ENCODE data around the gene AGFG2. TPM values are rescaled to one million over a fixed set of nuclear protein-coding genes. Genes with fewer than 3 reads are reported as not detected.

The AGFG2 gene
- total RNA-seq, 3 donors from 2014 or later (not counting 1 experiment from before 2014, with no cell fraction given) = 21.5 to 32.6 (median 22.2) TPM

DNA sequence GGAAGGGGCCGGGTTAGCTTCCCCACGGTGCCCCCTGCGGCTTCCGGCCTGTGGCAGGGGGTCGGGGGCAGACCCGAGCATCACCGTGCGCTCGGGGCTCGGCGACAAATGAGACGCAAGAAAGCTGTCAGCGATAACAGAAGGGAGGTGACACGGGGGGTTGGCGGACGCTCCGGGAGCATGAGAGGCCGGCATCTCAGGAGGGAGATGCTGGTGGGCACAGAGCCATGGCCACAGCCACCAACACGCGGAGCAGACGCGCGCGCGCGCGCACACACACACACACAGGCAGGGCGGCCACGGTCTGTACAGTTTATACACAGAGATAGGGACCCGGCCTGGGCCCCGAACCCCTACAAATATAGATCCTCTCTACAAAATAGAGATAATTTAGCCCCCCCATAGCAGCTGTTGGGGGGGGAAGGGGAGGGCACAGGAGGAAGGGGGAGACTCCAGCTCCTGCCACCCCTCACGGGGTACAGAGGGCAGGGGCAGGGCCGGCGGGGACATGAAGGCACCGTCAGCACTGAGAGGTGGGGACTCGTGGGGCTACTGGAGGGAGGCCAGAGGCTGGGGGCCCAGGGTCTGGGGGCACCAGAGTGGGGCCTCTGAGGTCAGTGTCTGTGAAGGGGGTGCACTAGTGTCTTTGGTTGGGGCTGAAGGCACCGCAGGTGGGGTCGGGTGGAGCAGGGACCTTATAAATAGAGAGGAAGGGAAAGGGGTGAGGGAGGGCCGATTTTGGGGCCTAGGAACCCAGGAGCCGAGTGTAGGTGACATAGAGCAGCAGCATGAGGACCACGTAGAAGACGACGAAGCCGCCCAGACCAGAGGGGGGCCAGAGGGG, 35.6 kb downstream of the AGFG2 start:
- Mint-ChIP-seq H3K9me3 (no peaks in the 10 kb centered on the region), H3K4me1 (peaks cover 0 to 23% of the 10 kb centered on the region in 2 donors), H3K4me3 (no peak overlapping the region), H3K27me3 (ENCODE audit: low read depth in 2 of 2) (no peaks in the 10 kb centered on the region), H3K27ac (peak overlapping the region in 1 of 2 donors; percentile 14), H3K36me3 (no peaks in the 10 kb centered on the region)
- Histone ChIP-seq H3K9me3 (ENCODE audit: control insufficient read depth, insufficient read depth, low read length) (no peaks in the 10 kb centered on the region), H3K27me3 (ENCODE audit: control insufficient read depth, insufficient read depth, low read length) (no peaks in the 10 kb centered on the region), H3K4me3 (ENCODE audit: low read length) (no peak overlapping the region), H3K36me3 (ENCODE audit: control insufficient read depth, insufficient read depth, low read length) (peaks cover 58% of the 10 kb centered on the region), H3K4me1 (ENCODE audit: control insufficient read depth, insufficient read depth, low read length) (peaks cover 17% of the 10 kb centered on the region), H3K27ac (ENCODE audit: low read length) (no peak overlapping the region)
- intact Hi-C loops (cut with micrococcal nuclease) = no loop called here
- no peak for ATAC-seq
- WGBS (ENCODE audit: insufficient coverage) = 96% methylated on average over 36 of the region's 44 CpGs
- DNase-seq = no peak
- TF ChIP-seq, protein P1, sequence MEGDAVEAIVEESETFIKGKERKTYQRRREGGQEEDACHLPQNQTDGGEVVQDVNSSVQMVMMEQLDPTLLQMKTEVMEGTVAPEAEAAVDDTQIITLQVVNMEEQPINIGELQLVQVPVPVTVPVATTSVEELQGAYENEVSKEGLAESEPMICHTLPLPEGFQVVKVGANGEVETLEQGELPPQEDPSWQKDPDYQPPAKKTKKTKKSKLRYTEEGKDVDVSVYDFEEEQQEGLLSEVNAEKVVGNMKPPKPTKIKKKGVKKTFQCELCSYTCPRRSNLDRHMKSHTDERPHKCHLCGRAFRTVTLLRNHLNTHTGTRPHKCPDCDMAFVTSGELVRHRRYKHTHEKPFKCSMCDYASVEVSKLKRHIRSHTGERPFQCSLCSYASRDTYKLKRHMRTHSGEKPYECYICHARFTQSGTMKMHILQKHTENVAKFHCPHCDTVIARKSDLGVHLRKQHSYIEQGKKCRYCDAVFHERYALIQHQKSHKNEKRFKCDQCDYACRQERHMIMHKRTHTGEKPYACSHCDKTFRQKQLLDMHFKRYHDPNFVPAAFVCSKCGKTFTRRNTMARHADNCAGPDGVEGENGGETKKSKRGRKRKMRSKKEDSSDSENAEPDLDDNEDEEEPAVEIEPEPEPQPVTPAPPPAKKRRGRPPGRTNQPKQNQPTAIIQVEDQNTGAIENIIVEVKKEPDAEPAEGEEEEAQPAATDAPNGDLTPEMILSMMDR (IDR thresholded peaks at IDR 0.05) = no peak

DNA sequence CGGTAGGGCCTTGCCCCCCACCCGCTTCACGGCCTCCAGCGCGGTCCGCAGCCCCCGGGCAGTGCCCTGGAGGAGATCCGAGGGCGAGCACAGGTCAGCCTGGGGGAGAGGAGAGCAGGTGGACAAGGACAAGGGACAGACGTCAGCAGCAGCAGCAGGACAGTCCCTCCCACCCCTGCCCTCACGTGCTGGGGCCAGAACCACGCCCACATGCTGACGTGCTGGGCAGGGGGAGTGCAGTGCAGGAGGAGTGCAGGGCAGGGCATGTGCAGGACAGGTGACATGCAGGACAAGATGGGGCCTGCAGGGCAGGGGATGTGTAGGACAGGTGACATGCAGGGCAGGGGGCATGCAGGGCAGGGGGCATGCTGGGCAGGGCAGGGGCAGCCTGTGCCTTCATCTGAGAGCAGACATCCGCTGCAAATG, 36.2 kb downstream of the AGFG2 start:
- Histone ChIP-seq H3K4me1 (ENCODE audit: control insufficient read depth, insufficient read depth, low read length) (peaks cover 11% of the 10 kb centered on the region), H3K9me3 (ENCODE audit: control insufficient read depth, insufficient read depth, low read length) (no peaks in the 10 kb centered on the region), H3K27me3 (ENCODE audit: control insufficient read depth, insufficient read depth, low read length) (no peaks in the 10 kb centered on the region), H3K27ac (ENCODE audit: low read length) (no peak overlapping the region), H3K36me3 (ENCODE audit: control insufficient read depth, insufficient read depth, low read length) (peaks cover 65% of the 10 kb centered on the region), H3K4me3 (ENCODE audit: low read length) (no peak overlapping the region)
- WGBS (ENCODE audit: insufficient coverage) = 97% methylated on average over 14 of the region's 14 CpGs
- no peaks in the 10 kb centered on the region for H3K27me3 Mint-ChIP-seq (ENCODE audit: low read depth in 2 of 2)
- intact Hi-C loops (cut with micrococcal nuclease) = no loop called here
- H3K4me3 Mint-ChIP-seq = no peak overlapping the region
- H3K27ac Mint-ChIP-seq = peak overlapping the region in 1 of 2 donors; percentile 14
- ATAC-seq (no peak), DNase-seq (no peak)
- TF ChIP-seq, protein P1 (IDR thresholded peaks at IDR 0.05) = no peak
- H3K4me1 Mint-ChIP-seq = peaks cover 0 to 20% of the 10 kb centered on the region in 2 donors
- H3K9me3 Mint-ChIP-seq = no peaks in the 10 kb centered on the region
- H3K36me3 Mint-ChIP-seq = no peaks in the 10 kb centered on the region

DNA sequence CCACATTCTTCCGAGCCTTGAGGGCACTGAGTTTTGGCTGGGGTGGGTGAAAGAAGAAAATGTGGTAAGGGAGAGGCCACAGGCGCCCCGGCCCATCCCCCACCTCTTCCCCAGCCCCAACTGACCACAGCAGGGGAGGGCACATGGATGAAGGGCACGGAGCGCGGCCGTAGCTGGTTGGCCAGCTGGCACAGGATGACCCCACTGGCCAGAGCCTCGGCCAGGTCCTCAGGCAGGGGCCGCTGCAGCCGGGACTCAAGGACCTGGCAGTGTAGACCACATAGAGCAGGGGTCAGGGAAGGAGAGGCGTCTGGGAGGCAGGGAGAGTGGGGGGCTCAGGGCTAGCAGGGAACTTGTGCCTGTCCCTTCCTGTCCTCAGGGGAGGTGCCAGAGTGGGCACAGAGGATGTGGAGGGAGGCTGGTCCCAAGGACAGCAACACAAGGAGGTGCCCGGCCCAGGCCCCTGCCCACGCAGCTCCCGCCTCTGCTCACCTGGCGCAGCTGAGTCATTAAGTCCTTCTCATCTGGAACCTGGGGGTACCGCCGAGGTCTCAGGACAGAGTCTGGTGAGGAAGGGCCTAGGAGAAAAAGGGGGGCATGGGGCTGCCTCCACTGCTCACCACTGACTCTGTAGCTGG, 36.9 kb downstream of the AGFG2 start:
- peaks cover 0 to 16% of the 10 kb centered on the region in 2 donors for H3K4me1 Mint-ChIP-seq
- TF ChIP-seq, protein P1 (IDR thresholded peaks at IDR 0.05) = no peak
- intact Hi-C loops (cut with micrococcal nuclease) = no loop called here
- H3K9me3 Mint-ChIP-seq = no peaks in the 10 kb centered on the region
- no peak overlapping the region for H3K27ac ChIP-seq (ENCODE audit: low read length)
- no peaks in the 10 kb centered on the region for H3K27me3 ChIP-seq (ENCODE audit: control insufficient read depth, insufficient read depth, low read length)
- peaks cover 6% of the 10 kb centered on the region for H3K4me1 ChIP-seq (ENCODE audit: control insufficient read depth, insufficient read depth, low read length)
- DNase-seq = no peak
- H3K36me3 ChIP-seq (ENCODE audit: control insufficient read depth, insufficient read depth, low read length) = peaks cover 71% of the 10 kb centered on the region
- no peak overlapping the region for H3K4me3 Mint-ChIP-seq
- no peak overlapping the region for H3K27ac Mint-ChIP-seq
- no peaks in the 10 kb centered on the region for H3K9me3 ChIP-seq (ENCODE audit: control insufficient read depth, insufficient read depth, low read length)
- H3K36me3 Mint-ChIP-seq = no peaks in the 10 kb centered on the region
- WGBS (ENCODE audit: insufficient coverage) = 93% methylated on average over 16 of the region's 17 CpGs
- no peak overlapping the region for H3K4me3 ChIP-seq (ENCODE audit: low read length)
- H3K27me3 Mint-ChIP-seq (ENCODE audit: low read depth in 2 of 2) = no peaks in the 10 kb centered on the region
- no peak for ATAC-seq
